ENCODE data around the gene RELCH.

Gene RELCH

GRCh38 chr18:62214790-62215189 is 27.7 kb downstream of the RELCH start:
- no peaks in the 10 kb centered on the region for H3K9me3 ChIP-seq (ENCODE audit: control insufficient read depth, insufficient read depth, low read length)
- no peaks in the 10 kb centered on the region for H3K27me3 ChIP-seq (ENCODE audit: control insufficient read depth, insufficient read depth, low read length)
- no peak overlapping the region for H3K27ac ChIP-seq (ENCODE audit: low read depth, low read length)
- no peak overlapping the region for H3K4me3 ChIP-seq (ENCODE audit: low read depth, low read length)
- no peaks in the 10 kb centered on the region for H3K4me1 ChIP-seq (ENCODE audit: control insufficient read depth, insufficient read depth, low read length)
- H3K36me3 ChIP-seq (ENCODE audit: control insufficient read depth, insufficient read depth, low read length), result peaks cover 23% of the 10 kb centered on the region
- H3K9ac ChIP-seq (ENCODE audit: low read depth, low read length), result no peak overlapping the region

- Histone ChIP-seq H3K27me3 (ENCODE audit: control insufficient read depth, insufficient read depth, low read length) (no peaks in the 10 kb centered on the region), H3K4me1 (ENCODE audit: control insufficient read depth, insufficient read depth, low read length) (no peaks in the 10 kb centered on the region), H3K9ac (ENCODE audit: low read depth, low read length) (no peak overlapping the region), H3K27ac (ENCODE audit: low read depth, low read length) (no peak overlapping the region), H3K4me3 (ENCODE audit: low read depth, low read length) (no peak overlapping the region), H3K36me3 (ENCODE audit: control insufficient read depth, insufficient read depth, low read length) (peaks cover 73% of the 10 kb centered on the region), H3K9me3 (ENCODE audit: control insufficient read depth, insufficient read depth, low read length) (0 out of 2 replicates have a peak, but pooled peaks cover 5% of the 10 kb centered on the region)
These were observed 37.2 kb downstream of the RELCH start for GRCh38 chr18:62224229-62224628.

GRCh38 chr18:62226047-62226446 is 39.0 kb downstream of the RELCH start:
- H3K27me3 ChIP-seq (ENCODE audit: control insufficient read depth, insufficient read depth, low read length), result no peaks in the 10 kb centered on the region
- H3K4me1 ChIP-seq (ENCODE audit: control insufficient read depth, insufficient read depth, low read length), result no peaks in the 10 kb centered on the region
- H3K27ac ChIP-seq (ENCODE audit: low read depth, low read length), result no peak overlapping the region
- H3K36me3 ChIP-seq (ENCODE audit: control insufficient read depth, insufficient read depth, low read length), result peaks cover 88% of the 10 kb centered on the region
- no peak overlapping the region for H3K9ac ChIP-seq (ENCODE audit: low read depth, low read length)
- H3K9me3 ChIP-seq (ENCODE audit: control insufficient read depth, insufficient read depth, low read length), result 0 out of 2 replicates have a peak, but pooled peaks cover 5% of the 10 kb centered on the region
- no peak overlapping the region for H3K4me3 ChIP-seq (ENCODE audit: low read depth, low read length)

- Histone ChIP-seq H3K27ac (ENCODE audit: low read depth, low read length) (no peak overlapping the region), H3K36me3 (ENCODE audit: control insufficient read depth, insufficient read depth, low read length) (peaks cover 26% of the 10 kb centered on the region), H3K27me3 (ENCODE audit: control insufficient read depth, insufficient read depth, low read length) (no peaks in the 10 kb centered on the region), H3K9ac (ENCODE audit: low read depth, low read length) (no peak overlapping the region), H3K4me1 (ENCODE audit: control insufficient read depth, insufficient read depth, low read length) (no peaks in the 10 kb centered on the region), H3K9me3 (ENCODE audit: control insufficient read depth, insufficient read depth, low read length) (no peaks in the 10 kb centered on the region), H3K4me3 (ENCODE audit: low read depth, low read length) (no peak overlapping the region)
These were observed 49.2 kb downstream of the RELCH start for GRCh38 chr18:62236252-62236651.

GRCh38 chr18:62239475-62239874 is 52.4 kb downstream of the RELCH start:
- H3K27me3 ChIP-seq (ENCODE audit: control insufficient read depth, insufficient read depth, low read length), result no peaks in the 10 kb centered on the region
- H3K4me1 ChIP-seq (ENCODE audit: control insufficient read depth, insufficient read depth, low read length), result no peaks in the 10 kb centered on the region
- no peaks in the 10 kb centered on the region for H3K9me3 ChIP-seq (ENCODE audit: control insufficient read depth, insufficient read depth, low read length)
- H3K27ac ChIP-seq (ENCODE audit: low read depth, low read length), result no peak overlapping the region
- H3K9ac ChIP-seq (ENCODE audit: low read depth, low read length), result no peak overlapping the region
- H3K36me3 ChIP-seq (ENCODE audit: control insufficient read depth, insufficient read depth, low read length), result peaks cover 8% of the 10 kb centered on the region
- no peak overlapping the region for H3K4me3 ChIP-seq (ENCODE audit: low read depth, low read length)

- Histone ChIP-seq H3K4me1 (ENCODE audit: control insufficient read depth, insufficient read depth, low read length) (no peaks in the 10 kb centered on the region), H3K36me3 (ENCODE audit: control insufficient read depth, insufficient read depth, low read length) (peaks cover 21% of the 10 kb centered on the region; the same call in 1 of the 2 replicates), H3K4me3 (ENCODE audit: low read depth, low read length) (no peak overlapping the region), H3K27ac (ENCODE audit: low read depth, low read length) (no peak overlapping the region), H3K9me3 (ENCODE audit: control insufficient read depth, insufficient read depth, low read length) (no peaks in the 10 kb centered on the region), H3K27me3 (ENCODE audit: control insufficient read depth, insufficient read depth, low read length) (no peaks in the 10 kb centered on the region), H3K9ac (ENCODE audit: low read depth, low read length) (no peak overlapping the region)
These were observed 55.9 kb downstream of the RELCH start for GRCh38 chr18:62242955-62243354.

- Histone ChIP-seq H3K9me3 (ENCODE audit: control insufficient read depth, insufficient read depth, low read length) (no peaks in the 10 kb centered on the region), H3K36me3 (ENCODE audit: control insufficient read depth, insufficient read depth, low read length) (peaks cover 21% of the 10 kb centered on the region; the same call in 1 of the 2 replicates), H3K27me3 (ENCODE audit: control insufficient read depth, insufficient read depth, low read length) (no peaks in the 10 kb centered on the region), H3K27ac (ENCODE audit: low read depth, low read length) (no peak overlapping the region), H3K4me3 (ENCODE audit: low read depth, low read length) (no peak overlapping the region), H3K9ac (ENCODE audit: low read depth, low read length) (no peak overlapping the region), H3K4me1 (ENCODE audit: control insufficient read depth, insufficient read depth, low read length) (no peaks in the 10 kb centered on the region)
These were observed 58.1 kb downstream of the RELCH start for GRCh38 chr18:62245177-62245576.

- Histone ChIP-seq H3K27ac (ENCODE audit: low read depth, low read length) (no peak overlapping the region), H3K9me3 (ENCODE audit: control insufficient read depth, insufficient read depth, low read length) (no peaks in the 10 kb centered on the region), H3K4me1 (ENCODE audit: control insufficient read depth, insufficient read depth, low read length) (no peaks in the 10 kb centered on the region), H3K4me3 (ENCODE audit: low read depth, low read length) (no peak overlapping the region), H3K27me3 (ENCODE audit: control insufficient read depth, insufficient read depth, low read length) (no peaks in the 10 kb centered on the region), H3K9ac (ENCODE audit: low read depth, low read length) (no peak overlapping the region), H3K36me3 (ENCODE audit: control insufficient read depth, insufficient read depth, low read length) (peaks cover 21% of the 10 kb centered on the region; the same call in 1 of the 2 replicates)
These were observed 58.6 kb downstream of the RELCH start for GRCh38 chr18:62245699-62246098.

- H3K27ac ChIP-seq (ENCODE audit: low read depth, low read length), result no peak overlapping the region
- H3K4me3 ChIP-seq (ENCODE audit: low read depth, low read length), result no peak overlapping the region
- H3K36me3 ChIP-seq (ENCODE audit: control insufficient read depth, insufficient read depth, low read length), result peaks cover 26% of the 10 kb centered on the region; the same call in 1 of the 2 replicates
- no peaks in the 10 kb centered on the region for H3K9me3 ChIP-seq (ENCODE audit: control insufficient read depth, insufficient read depth, low read length)
- no peak overlapping the region for H3K9ac ChIP-seq (ENCODE audit: low read depth, low read length)
- H3K4me1 ChIP-seq (ENCODE audit: control insufficient read depth, insufficient read depth, low read length), result no peaks in the 10 kb centered on the region
- no peaks in the 10 kb centered on the region for H3K27me3 ChIP-seq (ENCODE audit: control insufficient read depth, insufficient read depth, low read length)
These were observed 61.3 kb downstream of the RELCH start for GRCh38 chr18:62248313-62248712.

GRCh38 chr18:62249478-62250097 is 62.5 kb downstream of the RELCH start:
- Histone ChIP-seq H3K27ac (ENCODE audit: low read depth, low read length) (no peak overlapping the region), H3K4me3 (ENCODE audit: low read depth, low read length) (no peak overlapping the region), H3K9ac (ENCODE audit: low read depth, low read length) (no peak overlapping the region), H3K9me3 (ENCODE audit: control insufficient read depth, insufficient read depth, low read length) (no peaks in the 10 kb centered on the region), H3K27me3 (ENCODE audit: control insufficient read depth, insufficient read depth, low read length) (no peaks in the 10 kb centered on the region), H3K4me1 (ENCODE audit: control insufficient read depth, insufficient read depth, low read length) (no peaks in the 10 kb centered on the region), H3K36me3 (ENCODE audit: control insufficient read depth, insufficient read depth, low read length) (peaks cover 26% of the 10 kb centered on the region)

- H3K36me3 ChIP-seq (ENCODE audit: control insufficient read depth, insufficient read depth, low read length), result peaks cover 28% of the 10 kb centered on the region
- no peaks in the 10 kb centered on the region for H3K4me1 ChIP-seq (ENCODE audit: control insufficient read depth, insufficient read depth, low read length)
- no peaks in the 10 kb centered on the region for H3K27me3 ChIP-seq (ENCODE audit: control insufficient read depth, insufficient read depth, low read length)
- H3K4me3 ChIP-seq (ENCODE audit: low read depth, low read length), result no peak overlapping the region
- H3K9ac ChIP-seq (ENCODE audit: low read depth, low read length), result no peak overlapping the region
- H3K27ac ChIP-seq (ENCODE audit: low read depth, low read length), result no peak overlapping the region
- no peaks in the 10 kb centered on the region for H3K9me3 ChIP-seq (ENCODE audit: control insufficient read depth, insufficient read depth, low read length)
These were observed 63.4 kb downstream of the RELCH start for GRCh38 chr18:62250475-62250874.

Measured in HUES48 (cell line).